Right lobe of liver (tissue), 6 donors: ENCODE results near the gene TAL2. TPM values are rescaled to one million over a fixed set of nuclear protein-coding genes. Genes with fewer than 3 reads are reported as not detected.

Source experiments
- ATAC-seq, 4 donors: fragments of 200-7000 bp; cut with Tn5 transposase; one replicate each; pipeline ENCODE4 v1.9.1; 2020; ENCODE audit warnings: mild to moderate bottlenecking in 4 of 4, moderate library complexity in 4 of 4
- DNase-seq, 3 donors: peaks; one replicate each; pipeline ENCODE4 v3.0.0-alpha.2; 2020
- H3K27ac ChIP-seq, 3 donors: fragments of 200-600 bp; one replicate each; pipeline ENCODE4 v1.8.0; 2022
- H3K27me3 ChIP-seq, 2 donors: fragments of 200-600 bp; one replicate each; pipeline ENCODE4 v1.8.0; 2022
- H3K36me3 ChIP-seq, 4 donors: fragments of 200-600 bp; sonication (generic) in 1 of 4; one replicate each; pipeline versions ENCODE4 v1.5.1 to v1.8.0; 2017 to 2022; ENCODE audit warnings: control low read depth in 1 of 4
- H3K4me1 ChIP-seq, 4 donors: fragments of 200-600 bp; sonication (generic) in 1 of 4; one replicate each; pipeline versions ENCODE4 v1.5.1 to v1.8.0; 2017 to 2022; ENCODE audit warnings: control low read depth in 1 of 4
- H3K4me3 ChIP-seq, 3 donors: fragments of 200-600 bp; one replicate each; pipeline ENCODE4 v1.8.0; 2022
- H3K9me3 ChIP-seq, 4 donors: fragments of 200-600 bp; sonication (generic) in 1 of 4; one replicate each; pipeline versions ENCODE4 v1.5.1 to v1.8.0; 2017 to 2022; ENCODE audit warnings: control low read depth in 1 of 4
- CTCF ChIP-seq, 4 donors: fragments of 200-600 bp in 3 of 4; fragments of 450-650 bp in 1 of 4; IDR thresholded peaks; one replicate each; pipeline versions ENCODE4 v1.5.1 to v1.8.0; 2016 to 2022; ENCODE audit warnings: antibody characterized with exemption in 4 of 4, mild to moderate bottlenecking in 2 of 4
- POLR2A ChIP-seq: fragments of 450-650 bp; IDR thresholded peaks from one replicate; pipeline ENCODE4 v1.6.1; 2017; ENCODE audit warnings: antibody characterized with exemption, mild to moderate bottlenecking
- WGBS: methylation state at CpG from one replicate; pipeline ENCODE4 v1.1.6; 2018; ENCODE audit warnings: low coverage, low lambda C conversion rate; ENCODE audit not compliant: insufficient coverage; ENCODE audit errors: missing lambda C conversion rate; 5-methylcytosine and 5-hydroxymethylcytosine counted together
- intact Hi-C, 2 donors: fragments of 100-400 bp; cut with DNase I; formaldehyde crosslinking; loops; one replicate each; pipeline versions ENCODE4 v1.11.2 to v1.14.1; 2022
- total RNA-seq, 6 experiments: library from RNA; depleted of rRNA in 2 of 6; stranded (reverse); fragments of >200 nt in 2 of 6; fragmentation: NEBNext Ultra II Directional in 3 of 6; extraction: Animal tissue kit (Norgen Biotek cat#: 25700) in 3 of 6; gene quantifications; one replicate each; pipeline versions ENCODE4 v1.1.0 to v1.2.4, GENCODE V29; 2016 to 2023
- donor health status: DM: no; HTN: yes; CAD: no.
- donor health status: DM: no; HTN: no; CAD: no.
- donor health status: DM: no; HTN: no; CAD: no.
- donor health status: DM: no; HTN: yes; CAD: no.
- donor health status: DM: no; HTN: yes; CAD: no.

The TAL2 gene
- total RNA-seq, 6 experiments from 2014 or later, result 0.49 to 0.56 TPM; not detected in 4

GRCh38 chr9:105678781-105679180 is 16.5 kb downstream of the TAL2 start:
- no peaks in the 10 kb centered on the region for H3K36me3 ChIP-seq
- DNase-seq (no peak), ATAC-seq (no peak)
- no peak overlapping the region for H3K27ac ChIP-seq
- intact Hi-C loops, result no loop called here
- no peaks in the 10 kb centered on the region for H3K27me3 ChIP-seq
- TF ChIP-seq POLR2A (no peak), CTCF (IDR thresholded peaks at IDR 0.05) (no peak)
- 14% methylated on average over 1 of the region's 1 CpG for WGBS
- no peak overlapping the region for H3K4me3 ChIP-seq
- H3K9me3 ChIP-seq, result no peaks in the 10 kb centered on the region
- H3K4me1 ChIP-seq, result peaks cover 0 to 14% (median 5%) of the 10 kb centered on the region in 4 donors

- H3K4me3 ChIP-seq, result no peak overlapping the region
- H3K27me3 ChIP-seq, result no peaks in the 10 kb centered on the region
- DNase-seq (peak in 1 of 3 donors; percentile 48), ATAC-seq (peak; percentile 90 to 98 (median 94))
- peak overlapping the region; percentile 35 to 44 (median 41) for H3K27ac ChIP-seq
- TF ChIP-seq CTCF (IDR thresholded peaks at IDR 0.05) (no peak), POLR2A (no peak)
- H3K36me3 ChIP-seq, result no peaks in the 10 kb centered on the region
- WGBS, result 22% methylated on average over 8 of the region's 8 CpGs
- H3K9me3 ChIP-seq, result no peaks in the 10 kb centered on the region
- intact Hi-C loops, result no loop called here
- peaks cover 0 to 14% (median 5%) of the 10 kb centered on the region in 4 donors for H3K4me1 ChIP-seq
Observed at GRCh38 chr9:105679257-105680022, 17.2 kb downstream of the TAL2 start.

GRCh38 chr9:105681313-105681712 is 19.1 kb downstream of the TAL2 start:
- ATAC-seq, result no peak
- no peak overlapping the region for H3K27ac ChIP-seq
- no peaks in the 10 kb centered on the region for H3K9me3 ChIP-seq
- no peaks in the 10 kb centered on the region for H3K27me3 ChIP-seq
- DNase-seq, result no peak
- WGBS, result 94% methylated on average over 2 of the region's 2 CpGs
- H3K36me3 ChIP-seq, result no peaks in the 10 kb centered on the region
- intact Hi-C loops, result no loop called here
- no peak for TF ChIP-seq POLR2A
- TF ChIP-seq CTCF (IDR thresholded peaks at IDR 0.05), result no peak
- H3K4me1 ChIP-seq, result peaks cover 0 to 14% (median 5%) of the 10 kb centered on the region in 4 donors
- H3K4me3 ChIP-seq, result no peak overlapping the region

GRCh38 chr9:105681724-105682123 is 19.5 kb downstream of the TAL2 start:
- Histone ChIP-seq H3K27me3 (no peaks in the 10 kb centered on the region), H3K4me3 (no peak overlapping the region), H3K36me3 (no peaks in the 10 kb centered on the region), H3K27ac (no peak overlapping the region), H3K4me1 (peaks cover 0 to 14% (median 5%) of the 10 kb centered on the region in 4 donors), H3K9me3 (no peaks in the 10 kb centered on the region)
- TF ChIP-seq POLR2A, result no peak
- TF ChIP-seq CTCF (IDR thresholded peaks at IDR 0.05), result no peak
- ATAC-seq (no peak), DNase-seq (no peak)
- intact Hi-C loops, result no loop called here
- WGBS, result 100% methylated on average over 1 of the region's 1 CpG
